ENCODE measurements around the gene ARF1. TPM values are rescaled to one million over a fixed set of nuclear protein-coding genes. Genes with fewer than 3 reads are reported as not detected.

ARF1 gene
- total RNA-seq, 4 donors from 2014 or later: 284 to 385 (median 362) TPM

- DNase-seq (ENCODE audit: low spot score in 2 of 2): peak in 1 of 2 donors; percentile 80
- 14% methylated on average over 7 of the region's 27 CpGs for WGBS
- H3K4me1 ChIP-seq: peaks cover 65% of the 10 kb centered on the region
These were observed 58.9 kb downstream of the ARF1 start for GRCh38 chr1:228141226-228142044.

GRCh38 chr1:228142155-228142691 lies 59.7 kb downstream of the ARF1 start:
- Histone ChIP-seq H3K4me1 (peaks cover 71% of the 10 kb centered on the region), H3K27me3 (no peaks in the 10 kb centered on the region), H3K36me3 (peaks cover 22% of the 10 kb centered on the region), H3K9me3 (no peaks in the 10 kb centered on the region), H3K27ac (peak overlapping the region; percentile 93), H3K4me3 (peak overlapping the region; percentile 81)
- WGBS: 54% methylated on average over 14 of the region's 16 CpGs
- no peak for TF ChIP-seq CTCF (IDR thresholded peaks at IDR 0.05)
- no peak for TF ChIP-seq POLR2AphosphoS5 (IDR thresholded peaks at IDR 0.05)
- no peak for TF ChIP-seq EP300 (IDR thresholded peaks at IDR 0.05)
- no peak for TF ChIP-seq POLR2A (IDR thresholded peaks at IDR 0.05)
- peak in 1 of 2 donors; percentile 68 for DNase-seq (ENCODE audit: low spot score in 2 of 2)

More at GRCh38 chr1:228141226-228142044, 58.9 kb downstream of the ARF1 start:
- Histone ChIP-seq H3K4me3 (peak overlapping the region; percentile 81), H3K9me3 (no peaks in the 10 kb centered on the region), H3K36me3 (peaks cover 14% of the 10 kb centered on the region), H3K27ac (peak overlapping the region; percentile 93), H3K27me3 (no peaks in the 10 kb centered on the region)
- no peak for TF ChIP-seq EP300 (IDR thresholded peaks at IDR 0.05)
- no peak for TF ChIP-seq POLR2A (IDR thresholded peaks at IDR 0.05)
- TF ChIP-seq POLR2AphosphoS5 (IDR thresholded peaks at IDR 0.05): no peak
- no peak for TF ChIP-seq CTCF (IDR thresholded peaks at IDR 0.05)

DNA sequence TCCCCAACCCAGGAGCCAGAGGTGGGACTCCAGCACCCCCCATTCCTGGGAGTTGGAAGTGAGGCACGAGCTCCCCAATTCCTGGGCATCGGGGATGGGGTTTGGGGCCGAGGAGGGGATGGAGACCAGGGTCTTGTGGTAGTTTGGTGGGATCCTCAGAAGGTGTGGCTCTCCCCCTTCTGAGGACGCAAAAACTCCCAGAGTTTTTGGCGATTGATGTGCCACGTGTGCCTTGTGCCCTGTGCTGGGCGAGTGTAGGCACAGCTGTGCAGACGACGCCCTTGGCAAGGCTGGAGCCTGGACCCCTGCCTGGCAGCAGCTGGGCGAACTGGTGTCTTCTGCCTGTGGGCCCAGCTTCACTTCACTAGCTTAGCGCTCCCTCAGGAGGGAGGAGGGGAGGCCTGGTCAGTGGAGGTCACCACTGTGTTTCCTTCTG lies 60.2 kb downstream of the ARF1 start:
- Histone ChIP-seq H3K4me3 (peak overlapping the region; percentile 81), H3K36me3 (peaks cover 27% of the 10 kb centered on the region), H3K9me3 (no peaks in the 10 kb centered on the region), H3K27me3 (no peaks in the 10 kb centered on the region), H3K27ac (peak overlapping the region; percentile 93), H3K4me1 (peaks cover 76% of the 10 kb centered on the region)
- 27% methylated on average over 9 of the region's 11 CpGs for WGBS
- peak in 1 of 2 donors; percentile 69 for DNase-seq (ENCODE audit: low spot score in 2 of 2)
- TF ChIP-seq POLR2AphosphoS5 (IDR thresholded peaks at IDR 0.05): no peak
- TF ChIP-seq POLR2A (IDR thresholded peaks at IDR 0.05): no peak
- TF ChIP-seq EP300 (IDR thresholded peaks at IDR 0.05): no peak
- TF ChIP-seq CTCF (IDR thresholded peaks at IDR 0.05): no peak

DNA sequence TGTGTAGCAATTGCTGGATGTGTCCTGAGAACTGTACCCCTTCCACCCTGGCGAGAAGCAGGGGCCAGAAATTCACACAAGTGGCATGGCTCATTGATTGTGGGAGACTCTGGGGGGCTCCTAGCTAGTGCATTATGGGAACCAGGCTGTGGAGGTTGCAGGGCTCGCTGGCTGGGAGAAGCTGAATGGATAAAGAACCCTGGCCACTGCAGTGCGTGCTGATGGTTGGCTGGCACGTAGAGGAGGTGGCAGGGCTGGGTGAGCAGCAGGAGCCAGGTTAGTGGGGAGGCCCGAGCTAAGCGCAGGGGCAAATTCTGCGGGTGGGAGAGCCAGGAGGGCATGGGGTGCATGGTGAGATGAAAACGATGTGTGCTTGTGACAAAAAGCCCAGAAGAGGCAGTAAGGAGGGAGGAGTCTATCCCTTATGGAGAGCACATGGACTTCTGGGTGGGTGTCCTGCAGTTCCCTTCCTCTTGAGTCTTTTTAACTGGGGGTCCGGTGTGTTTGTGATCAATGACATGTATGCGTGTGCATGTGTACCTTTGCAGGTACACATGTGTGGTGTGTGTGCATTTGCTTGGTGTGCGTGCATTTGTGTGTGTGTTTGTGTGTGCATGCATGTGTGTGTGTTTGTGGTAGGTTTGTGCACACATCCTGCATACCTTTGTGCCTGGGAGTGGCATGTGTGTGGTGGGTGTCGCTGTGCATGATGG lies 61.1 kb downstream of the ARF1 start:
- peak overlapping the region; percentile 93 for H3K27ac ChIP-seq
- H3K9me3 ChIP-seq: no peaks in the 10 kb centered on the region
- TF ChIP-seq CTCF (IDR thresholded peaks at IDR 0.05): no peak
- no peak for TF ChIP-seq EP300 (IDR thresholded peaks at IDR 0.05)
- TF ChIP-seq POLR2AphosphoS5 (IDR thresholded peaks at IDR 0.05): no peak
- no peak for TF ChIP-seq POLR2A (IDR thresholded peaks at IDR 0.05)
- no peaks in the 10 kb centered on the region for H3K27me3 ChIP-seq
- no peak for DNase-seq (ENCODE audit: low spot score in 2 of 2)
- WGBS: 62% methylated on average over 11 of the region's 12 CpGs
- H3K4me1 ChIP-seq: peaks cover 85% of the 10 kb centered on the region
- H3K4me3 ChIP-seq: peak overlapping the region; percentile 81
- peaks cover 36% of the 10 kb centered on the region for H3K36me3 ChIP-seq

Data from suprapubic skin (tissue), 4 donors.